ENCODE results near the gene C11orf16. TPM values are rescaled to one million over a fixed set of nuclear protein-coding genes. Genes with fewer than 3 reads are reported as not detected.

The C11orf16 gene

GRCh38 chr11:8871171-8871775, 61.5 kb downstream of the C11orf16 start:
- H3K4ac ChIP-seq (ENCODE audit: low read length) = peak overlapping the region; percentile 57

DNA sequence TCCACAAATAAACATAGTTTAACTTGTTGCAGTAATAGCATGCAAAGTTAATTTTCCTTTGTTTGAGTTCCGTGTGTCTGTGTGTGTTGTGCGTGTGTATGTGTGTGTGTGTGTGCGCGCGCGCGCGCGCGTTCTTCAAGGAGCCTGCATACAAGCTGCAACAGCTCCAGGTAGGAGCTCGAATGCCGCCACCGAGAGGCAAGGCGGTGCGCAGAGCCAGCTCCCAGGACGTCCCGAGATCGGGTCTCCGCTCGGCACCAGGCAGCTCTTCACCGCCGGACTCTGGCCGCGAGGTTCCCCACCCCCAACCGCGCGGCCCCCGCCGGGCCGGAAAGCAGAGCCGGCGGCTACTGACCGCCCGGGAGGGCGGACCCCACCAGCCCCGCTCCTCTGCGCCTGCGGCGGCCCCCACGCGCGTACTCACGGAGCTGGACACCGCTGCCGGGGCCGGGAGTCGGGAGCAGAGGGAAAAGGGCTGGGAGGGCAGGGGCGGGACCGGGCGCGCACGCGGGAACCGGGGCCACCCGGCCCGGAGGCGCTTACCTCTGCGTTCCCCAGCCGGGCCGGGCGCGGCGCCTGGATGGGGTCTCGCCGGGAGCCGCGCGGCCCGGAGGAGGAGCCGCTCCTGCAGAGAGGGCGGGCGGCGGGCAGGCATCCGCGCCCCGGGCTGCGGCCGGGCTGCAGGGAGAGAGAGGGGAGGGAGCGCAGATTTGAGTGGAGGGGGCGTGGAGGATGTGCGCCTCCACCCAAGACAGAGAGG, 62.2 kb downstream of the C11orf16 start:
- Histone ChIP-seq H2BK15ac (ENCODE audit: low read length) (peak overlapping the region; percentile 90), H2AK5ac (ENCODE audit: low read depth, low read length) (peak overlapping the region; percentile 71), H3K23ac (ENCODE audit: low read depth, low read length, poor library complexity) (peak overlapping the region; percentile 59), H4K91ac (ENCODE audit: low read depth, low read length, poor library complexity) (no peak overlapping the region), H3K36me3 (replicated peaks in 1 of 2; ENCODE audit: control insufficient read depth in 2 of 2, insufficient read depth in 2 of 2, low read length in 2 of 2) (no peaks in the 10 kb centered on the region), H2AFZ (ENCODE audit: low read length) (peak overlapping the region; percentile 92), H3K4ac (ENCODE audit: low read length) (peak overlapping the region; percentile 57), H3K27me3 (ENCODE audit: control insufficient read depth in 3 of 3, insufficient read depth in 3 of 3, low read depth in 1 of 3, low read length in 3 of 3) (no peaks in the 10 kb centered on the region), H2BK5ac (ENCODE audit: low read length) (peak overlapping the region; percentile 97), H3K9me3 (replicated peaks in 1 of 2; ENCODE audit: control insufficient read depth in 2 of 2, insufficient read depth in 1 of 2, low read depth in 1 of 2, low read length in 2 of 2) (no peaks in the 10 kb centered on the region), H2BK12ac (ENCODE audit: low read length) (no peak overlapping the region), H3K4me1 (ENCODE audit: control insufficient read depth in 2 of 2, insufficient read depth in 1 of 2, low read depth in 1 of 2, low read length in 2 of 2) (peaks cover 11 to 16% of the 10 kb centered on the region in 2 donors), H4K8ac (ENCODE audit: low read depth, low read length) (no peak overlapping the region), H3K18ac (ENCODE audit: low read length) (peak overlapping the region; percentile 99), H3K14ac (ENCODE audit: low read length) (peak overlapping the region; percentile 67), H3K4me2 (ENCODE audit: insufficient read depth, low read length, poor library complexity, severe bottlenecking) (peak overlapping the region; percentile 66), H3K27ac (replicated peaks; ENCODE audit: low read length) (peak overlapping the region; percentile 90), H3K9ac (ENCODE audit: low read depth, low read length, poor library complexity) (peak overlapping the region; percentile 94), H3K79me1 (ENCODE audit: low read depth, low read length) (no peaks in the 10 kb centered on the region), H2BK120ac (ENCODE audit: low read depth, low read length) (peak overlapping the region; percentile 88), H3K4me3 (ENCODE audit: low read length in 2 of 2) (peak overlapping the region; percentile 77 to 92)
- WGBS, 2 donors (ENCODE audit: extremely low coverage in 2 of 2, insufficient read length in 2 of 2, insufficient replicate concordance in 1 of 2) = no CpG with 5 or more reads among the region's 81 CpGs
- DNase-seq (ENCODE audit: low spot score) = peak; percentile 58

More at GRCh38 chr11:8871171-8871775, 61.5 kb downstream of the C11orf16 start:
- H3K4me1 ChIP-seq (ENCODE audit: control insufficient read depth in 2 of 2, insufficient read depth in 1 of 2, low read depth in 1 of 2, low read length in 2 of 2) = peaks cover 11 to 16% of the 10 kb centered on the region in 2 donors
- no peak overlapping the region for H2AK5ac ChIP-seq (ENCODE audit: low read depth, low read length)
- no peak overlapping the region for H4K8ac ChIP-seq (ENCODE audit: low read depth, low read length)
- peak overlapping the region; percentile 94 for H3K9ac ChIP-seq (ENCODE audit: low read depth, low read length, poor library complexity)
- H3K36me3 ChIP-seq (replicated peaks in 1 of 2; ENCODE audit: control insufficient read depth in 2 of 2, insufficient read depth in 2 of 2, low read length in 2 of 2) = no peaks in the 10 kb centered on the region
- H4K91ac ChIP-seq (ENCODE audit: low read depth, low read length, poor library complexity) = no peak overlapping the region
- peak overlapping the region; percentile 66 for H3K4me2 ChIP-seq (ENCODE audit: insufficient read depth, low read length, poor library complexity, severe bottlenecking)
- H3K79me1 ChIP-seq (ENCODE audit: low read depth, low read length) = no peaks in the 10 kb centered on the region
- H3K23ac ChIP-seq (ENCODE audit: low read depth, low read length, poor library complexity) = no peak overlapping the region
- H2BK5ac ChIP-seq (ENCODE audit: low read length) = peak overlapping the region; percentile 97
- peak overlapping the region; percentile 88 for H2BK120ac ChIP-seq (ENCODE audit: low read depth, low read length)
- peak overlapping the region; percentile 99 for H3K18ac ChIP-seq (ENCODE audit: low read length)
- H3K14ac ChIP-seq (ENCODE audit: low read length) = no peak overlapping the region
- H3K27ac ChIP-seq (replicated peaks; ENCODE audit: low read length) = peak overlapping the region; percentile 90
- H2BK15ac ChIP-seq (ENCODE audit: low read length) = peak overlapping the region; percentile 90
- WGBS, 2 donors (ENCODE audit: extremely low coverage in 2 of 2, insufficient read length in 2 of 2, insufficient replicate concordance in 1 of 2) = no CpG with 5 or more reads among the region's 27 CpGs
- peak; percentile 74 for DNase-seq (ENCODE audit: low spot score)
- H2AFZ ChIP-seq (ENCODE audit: low read length) = peak overlapping the region; percentile 92
- H2BK12ac ChIP-seq (ENCODE audit: low read length) = no peak overlapping the region
- no peaks in the 10 kb centered on the region for H3K27me3 ChIP-seq (ENCODE audit: control insufficient read depth in 3 of 3, insufficient read depth in 3 of 3, low read depth in 1 of 3, low read length in 3 of 3)
- H3K4me3 ChIP-seq (ENCODE audit: low read length in 2 of 2) = peak overlapping the region; percentile 77 to 92
- no peaks in the 10 kb centered on the region for H3K9me3 ChIP-seq (replicated peaks in 1 of 2; ENCODE audit: control insufficient read depth in 2 of 2, insufficient read depth in 1 of 2, low read depth in 1 of 2, low read length in 2 of 2)

Small RNA genes lying within 50 kb of the gene (small RNA-seq; reads per million reads assigned to genes)
- gene RF00019 (ENCODE audit: insufficient read depth) = not detected
